NCI-H2029 (cell line): ENCODE data around the gene TEX54.
"Not testable (repeated sequence)": the region's sequence is repeated elsewhere in the genome, so short reads cannot be mapped to it uniquely, and the experiment has no call there.

Experiments
- DNase-seq: peaks from one replicate; lab custom pipeline; 2025; lab: John Stamatoyannopoulos, UW

Gene TEX54

GRCh38 chr11:62855571-62856332, 23.1 kb upstream of the TEX54 start:
- peak; percentile 96 for DNase-seq

- no peak for DNase-seq
Observed at GRCh38 chr11:62854825-62855570, 22.4 kb upstream of the TEX54 start.

GRCh38 chr11:62854013-62854824, 21.6 kb upstream of the TEX54 start:
- DNase-seq: no peak

GRCh38 chr11:62853279-62853965, 20.8 kb upstream of the TEX54 start:
- no peak for DNase-seq

- no peak for DNase-seq
Observed at GRCh38 chr11:62852523-62853188, 20.0 kb upstream of the TEX54 start.

- DNase-seq: no peak
Observed at GRCh38 chr11:62851807-62852522, 19.3 kb upstream of the TEX54 start.

GRCh38 chr11:62850911-62851806, 18.5 kb upstream of the TEX54 start:
- no peak for DNase-seq

GRCh38 chr11:62847767-62848314, 15.2 kb upstream of the TEX54 start:
- DNase-seq: no peak

GRCh38 chr11:62846177-62846576, 13.5 kb upstream of the TEX54 start:
- DNase-seq: no peak

GRCh38 chr11:62844154-62844553, 11.5 kb upstream of the TEX54 start:
- no peak for DNase-seq

- DNase-seq: no peak
Observed at GRCh38 chr11:62843466-62843865, 10.8 kb upstream of the TEX54 start.

GRCh38 chr11:62842891-62843290, 10.2 kb upstream of the TEX54 start:
- not testable (repeated sequence) for DNase-seq

- DNase-seq: no peak
Observed at GRCh38 chr11:62842171-62842741, 9.6 kb upstream of the TEX54 start.

- peak; percentile 93 for DNase-seq
Observed at GRCh38 chr11:62841361-62842170, 8.9 kb upstream of the TEX54 start.

GRCh38 chr11:62840721-62841360, 8.2 kb upstream of the TEX54 start:
- DNase-seq: peak; percentile 57

- peak; percentile 93 for DNase-seq
Observed at GRCh38 chr11:62839050-62839945, 6.7 kb upstream of the TEX54 start, which contains the start of gene WDR74. Gene WDR74 (minus strand): TSS chr11:62839590. CDS start chr11:62839570, 20 bp downstream.
